HG03439 (cell line): Measurements from ENCODE around the gene ANKRD18A.

ENCODE experiments used
- ATAC-seq: cut with Tn5 transposase; IDR thresholded peaks from one replicate; pipeline ENCODE4 v1.9.1; 2021; ENCODE audit warnings: mild to moderate bottlenecking, moderate library complexity; ENCODE audit not compliant: unreplicated experiment

ANKRD18A gene

GRCh38 chr9:38620483-38621433 lies at the start of gene ANKRD18A:
Gene ANKRD18A (minus strand): TSS chr9:38620596. CDS start chr9:38620285, 311 bp downstream.
- ATAC-seq = peak; percentile 85

GRCh38 chr9:38668791-38669466 lies 48.5 kb upstream of the ANKRD18A start:
- no peak for ATAC-seq

GRCh38 chr9:38662763-38663593 lies 42.6 kb upstream of the ANKRD18A start:
- ATAC-seq = no peak

GRCh38 chr9:38659538-38659937 lies 39.1 kb upstream of the ANKRD18A start:
- ATAC-seq = no peak

GRCh38 chr9:38656896-38657295 lies 36.5 kb upstream of the ANKRD18A start:
- ATAC-seq = no peak

- no peak for ATAC-seq
Observed at GRCh38 chr9:38652486-38652885, 32.1 kb upstream of the ANKRD18A start.

- ATAC-seq = no peak
Observed at GRCh38 chr9:38652044-38652443, 31.6 kb upstream of the ANKRD18A start.

- ATAC-seq = no peak
Observed at GRCh38 chr9:38651400-38652042, 31.1 kb upstream of the ANKRD18A start.

- ATAC-seq = no peak
Observed at GRCh38 chr9:38650564-38650963, 30.2 kb upstream of the ANKRD18A start.

GRCh38 chr9:38649731-38650363 lies 29.5 kb upstream of the ANKRD18A start:
- no peak for ATAC-seq

- no peak for ATAC-seq
Observed at GRCh38 chr9:38644601-38645000, 24.2 kb upstream of the ANKRD18A start.

GRCh38 chr9:38643815-38644173 lies 23.4 kb upstream of the ANKRD18A start:
- ATAC-seq = no peak

- ATAC-seq = no peak
Observed at GRCh38 chr9:38642951-38643814, 22.8 kb upstream of the ANKRD18A start.

GRCh38 chr9:38641985-38642864 lies 21.8 kb upstream of the ANKRD18A start:
- no peak for ATAC-seq

- no peak for ATAC-seq
Observed at GRCh38 chr9:38641142-38641541, 20.7 kb upstream of the ANKRD18A start.

GRCh38 chr9:38639577-38639940 lies 19.2 kb upstream of the ANKRD18A start:
- no peak for ATAC-seq

GRCh38 chr9:38638881-38639576 lies 18.6 kb upstream of the ANKRD18A start:
- no peak for ATAC-seq

GRCh38 chr9:38634315-38634714 lies 13.9 kb upstream of the ANKRD18A start:
- no peak for ATAC-seq
